ENCODE results near the gene GPR35. TPM values are rescaled to one million over a fixed set of nuclear protein-coding genes. Genes with fewer than 3 reads are reported as not detected.

Gene GPR35
- total RNA-seq, 1 donor from 2014 or later = 1.5 TPM

DNA sequence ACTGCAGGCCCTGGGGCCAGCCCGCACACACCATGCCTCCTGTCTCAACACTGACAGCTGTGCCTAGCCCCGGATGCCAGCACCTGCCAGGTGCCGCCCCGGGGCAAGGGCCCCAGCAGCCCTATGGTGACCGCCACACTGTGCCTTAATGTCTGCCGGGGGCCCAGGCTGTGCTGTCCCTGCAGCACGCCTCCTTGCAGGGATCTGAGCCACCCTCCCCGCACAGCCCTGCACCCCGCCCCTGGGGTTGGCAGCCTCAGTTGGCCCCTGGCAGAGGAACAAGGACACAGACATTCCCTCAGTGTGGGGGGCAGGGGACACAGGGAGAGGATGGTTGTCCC, 47.2 kb upstream of the GPR35 start:
- Mint-ChIP-seq H3K9me3 (ENCODE audit: unreplicated experiment) (peaks cover 14% of the 10 kb centered on the region), H3K27ac (ENCODE audit: unreplicated experiment) (no peak overlapping the region), H3K4me3 (ENCODE audit: unreplicated experiment) (no peak overlapping the region), H3K36me3 (ENCODE audit: unreplicated experiment) (peaks cover 25% of the 10 kb centered on the region), H3K27me3 (ENCODE audit: unreplicated experiment) (peaks cover 2% of the 10 kb centered on the region), H3K4me1 (ENCODE audit: low read depth, unreplicated experiment) (peaks cover 16% of the 10 kb centered on the region)
- TF ChIP-seq, protein P1, sequence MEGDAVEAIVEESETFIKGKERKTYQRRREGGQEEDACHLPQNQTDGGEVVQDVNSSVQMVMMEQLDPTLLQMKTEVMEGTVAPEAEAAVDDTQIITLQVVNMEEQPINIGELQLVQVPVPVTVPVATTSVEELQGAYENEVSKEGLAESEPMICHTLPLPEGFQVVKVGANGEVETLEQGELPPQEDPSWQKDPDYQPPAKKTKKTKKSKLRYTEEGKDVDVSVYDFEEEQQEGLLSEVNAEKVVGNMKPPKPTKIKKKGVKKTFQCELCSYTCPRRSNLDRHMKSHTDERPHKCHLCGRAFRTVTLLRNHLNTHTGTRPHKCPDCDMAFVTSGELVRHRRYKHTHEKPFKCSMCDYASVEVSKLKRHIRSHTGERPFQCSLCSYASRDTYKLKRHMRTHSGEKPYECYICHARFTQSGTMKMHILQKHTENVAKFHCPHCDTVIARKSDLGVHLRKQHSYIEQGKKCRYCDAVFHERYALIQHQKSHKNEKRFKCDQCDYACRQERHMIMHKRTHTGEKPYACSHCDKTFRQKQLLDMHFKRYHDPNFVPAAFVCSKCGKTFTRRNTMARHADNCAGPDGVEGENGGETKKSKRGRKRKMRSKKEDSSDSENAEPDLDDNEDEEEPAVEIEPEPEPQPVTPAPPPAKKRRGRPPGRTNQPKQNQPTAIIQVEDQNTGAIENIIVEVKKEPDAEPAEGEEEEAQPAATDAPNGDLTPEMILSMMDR (IDR thresholded peaks at IDR 0.05; ENCODE audit: partially characterized antibody, unreplicated experiment) = no peak
- DNase-seq = no peak

DNA sequence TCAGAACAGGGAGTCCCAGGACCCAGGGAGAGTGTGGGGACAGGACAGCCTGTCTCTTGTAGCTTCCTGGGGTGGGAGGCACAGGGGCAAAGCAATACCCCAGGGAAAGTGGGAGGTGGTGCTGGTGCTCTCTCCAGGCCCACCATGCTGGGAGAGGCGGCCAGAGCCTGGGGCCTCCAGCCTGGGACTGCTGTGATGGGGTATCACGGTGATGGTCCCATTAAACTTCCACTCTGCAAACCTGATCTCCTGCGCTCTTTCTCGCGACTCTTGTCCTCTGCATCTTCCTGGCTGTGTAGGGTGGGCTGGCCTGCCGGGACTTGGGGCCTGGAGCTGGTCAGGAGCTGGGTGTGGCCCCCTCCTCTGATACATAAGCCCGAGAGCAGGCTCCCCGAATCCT, 46.8 kb upstream of the GPR35 start:
- DNase-seq = no peak
- peaks cover 25% of the 10 kb centered on the region for H3K36me3 Mint-ChIP-seq (ENCODE audit: unreplicated experiment)
- H3K9me3 Mint-ChIP-seq (ENCODE audit: unreplicated experiment) = peaks cover 17% of the 10 kb centered on the region
- H3K4me3 Mint-ChIP-seq (ENCODE audit: unreplicated experiment) = no peak overlapping the region
- H3K27me3 Mint-ChIP-seq (ENCODE audit: unreplicated experiment) = peaks cover 2% of the 10 kb centered on the region
- TF ChIP-seq, protein P1 (IDR thresholded peaks at IDR 0.05; ENCODE audit: partially characterized antibody, unreplicated experiment) = no peak
- no peak overlapping the region for H3K27ac Mint-ChIP-seq (ENCODE audit: unreplicated experiment)
- peaks cover 16% of the 10 kb centered on the region for H3K4me1 Mint-ChIP-seq (ENCODE audit: low read depth, unreplicated experiment)

DNA sequence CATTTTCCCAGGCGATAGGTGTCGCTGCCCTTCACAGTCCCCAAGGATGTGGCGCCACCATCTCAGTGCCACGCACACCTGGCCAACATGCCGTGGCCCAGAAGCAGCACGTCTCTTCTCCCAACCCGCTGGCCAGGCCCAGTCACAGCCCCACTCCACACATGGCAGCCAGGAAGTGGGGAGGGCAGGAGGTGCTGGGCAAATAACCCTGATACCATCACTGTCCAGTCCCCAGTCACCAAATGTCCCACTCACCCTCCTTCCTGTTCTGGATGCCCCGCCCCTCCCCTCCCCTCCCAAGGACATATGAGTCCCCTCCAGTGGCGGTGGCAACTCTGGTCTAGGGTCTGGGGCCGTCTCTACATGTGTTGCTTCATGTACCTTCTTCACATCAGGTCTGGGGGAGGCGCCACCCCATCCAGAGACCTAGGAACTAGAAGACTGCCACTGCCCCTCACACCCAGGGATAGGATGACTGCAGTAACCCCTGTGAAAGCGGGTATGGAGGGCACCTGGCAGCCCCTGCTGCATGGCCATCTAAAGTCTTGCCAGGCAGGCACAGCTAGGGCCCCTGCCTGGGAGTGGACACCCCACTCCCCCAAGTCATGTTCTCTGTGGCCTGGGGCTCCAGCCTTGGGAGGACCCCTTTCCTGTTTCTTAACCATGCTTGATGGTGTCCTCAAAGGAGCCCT, 46.1 kb upstream of the GPR35 start:
- DNase-seq = no peak
- H3K27ac Mint-ChIP-seq (ENCODE audit: unreplicated experiment) = no peak overlapping the region
- H3K36me3 Mint-ChIP-seq (ENCODE audit: unreplicated experiment) = peaks cover 25% of the 10 kb centered on the region
- peaks cover 16% of the 10 kb centered on the region for H3K4me1 Mint-ChIP-seq (ENCODE audit: low read depth, unreplicated experiment)
- TF ChIP-seq, protein P1 (IDR thresholded peaks at IDR 0.05; ENCODE audit: partially characterized antibody, unreplicated experiment) = no peak
- H3K27me3 Mint-ChIP-seq (ENCODE audit: unreplicated experiment) = peaks cover 2% of the 10 kb centered on the region
- peaks cover 17% of the 10 kb centered on the region for H3K9me3 Mint-ChIP-seq (ENCODE audit: unreplicated experiment)
- H3K4me3 Mint-ChIP-seq (ENCODE audit: unreplicated experiment) = no peak overlapping the region

DNA sequence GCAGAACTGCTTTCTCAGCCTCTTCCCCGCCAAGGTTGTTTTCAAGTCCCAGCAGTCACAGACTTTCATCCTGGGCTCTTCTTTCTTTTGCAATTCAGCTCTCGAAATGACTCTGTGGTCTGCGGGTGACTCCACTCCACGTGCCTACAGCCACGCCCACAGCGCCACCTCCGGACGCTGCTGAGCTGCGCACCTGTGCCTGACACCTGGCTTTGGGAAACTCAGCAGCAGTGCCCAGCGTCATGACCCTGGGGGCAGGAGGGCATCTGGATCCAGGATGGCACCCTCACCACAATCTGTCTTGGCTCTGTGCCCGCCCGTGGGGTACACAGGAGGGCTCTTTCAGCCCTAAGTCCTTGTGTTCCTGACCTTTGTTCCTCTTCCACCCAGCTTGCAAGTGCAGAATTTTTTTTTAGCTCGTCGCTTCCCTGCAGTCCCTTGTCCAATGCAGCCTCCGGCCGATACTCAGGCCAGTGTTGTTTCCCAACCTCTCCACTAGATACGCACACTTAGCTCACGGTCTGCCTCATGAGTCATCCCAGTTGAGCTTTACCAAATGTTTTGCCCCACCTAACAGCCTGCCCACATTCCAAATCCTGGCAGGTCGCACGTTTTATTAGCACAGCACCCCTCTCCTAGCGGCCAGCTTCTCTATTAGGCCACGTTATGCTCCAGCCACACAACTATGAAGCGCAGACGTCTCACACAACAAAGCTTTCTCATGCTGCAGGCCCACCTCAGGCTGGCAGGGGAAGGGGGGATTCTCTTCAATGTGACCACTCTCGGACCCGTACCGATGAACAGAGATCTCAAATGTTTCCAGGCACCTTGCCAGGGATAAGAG, 45.3 kb upstream of the GPR35 start:
- TF ChIP-seq, protein P1 (IDR thresholded peaks at IDR 0.05; ENCODE audit: partially characterized antibody, unreplicated experiment) = no peak
- H3K27me3 Mint-ChIP-seq (ENCODE audit: unreplicated experiment) = peaks cover 7% of the 10 kb centered on the region
- peaks cover 25% of the 10 kb centered on the region for H3K9me3 Mint-ChIP-seq (ENCODE audit: unreplicated experiment)
- H3K4me3 Mint-ChIP-seq (ENCODE audit: unreplicated experiment) = no peak overlapping the region
- peaks cover 25% of the 10 kb centered on the region for H3K36me3 Mint-ChIP-seq (ENCODE audit: unreplicated experiment)
- H3K4me1 Mint-ChIP-seq (ENCODE audit: low read depth, unreplicated experiment) = peaks cover 22% of the 10 kb centered on the region
- H3K27ac Mint-ChIP-seq (ENCODE audit: unreplicated experiment) = no peak overlapping the region
- no peak for DNase-seq

DNA sequence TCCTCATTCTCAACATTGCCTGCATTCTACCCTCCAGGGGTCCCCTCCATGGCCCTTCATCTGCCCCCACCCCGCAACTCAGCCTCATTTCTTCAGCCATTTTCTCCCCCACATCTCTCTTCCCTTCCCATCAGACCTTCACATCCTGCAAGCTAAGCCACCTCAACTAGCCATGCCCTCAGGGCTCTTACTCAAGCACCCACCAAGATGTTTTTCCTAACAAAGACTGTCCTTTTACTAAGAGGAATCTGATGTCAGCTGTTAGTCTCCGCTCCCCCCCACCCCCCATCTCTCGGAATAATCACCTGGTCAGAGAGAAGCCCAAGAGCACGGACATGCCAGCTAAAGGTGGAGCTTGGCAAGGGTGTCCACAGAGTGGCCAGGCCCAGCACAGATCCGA, 43.5 kb upstream of the GPR35 start:
- H3K27ac Mint-ChIP-seq (ENCODE audit: unreplicated experiment) = no peak overlapping the region
- no peak overlapping the region for H3K4me3 Mint-ChIP-seq (ENCODE audit: unreplicated experiment)

More for the DNA sequence above, 43.5 kb upstream of the GPR35 start:
- no peak for DNase-seq
- peaks cover 10% of the 10 kb centered on the region for H3K27me3 Mint-ChIP-seq (ENCODE audit: unreplicated experiment)
- TF ChIP-seq, protein P1 (IDR thresholded peaks at IDR 0.05; ENCODE audit: partially characterized antibody, unreplicated experiment) = no peak
- peaks cover 24% of the 10 kb centered on the region for H3K4me1 Mint-ChIP-seq (ENCODE audit: low read depth, unreplicated experiment)
- peaks cover 30% of the 10 kb centered on the region for H3K9me3 Mint-ChIP-seq (ENCODE audit: unreplicated experiment)
- peaks cover 25% of the 10 kb centered on the region for H3K36me3 Mint-ChIP-seq (ENCODE audit: unreplicated experiment)
